ENCODE measurements around the gene CPNE4. TPM values are rescaled to one million over a fixed set of nuclear protein-coding genes. Genes with fewer than 3 reads are reported as not detected.

The CPNE4 gene
- total and polyA plus RNA-seq, 2 donors from 2014 or later = 0.79 to 1.2 TPM

- DNase-seq (no peak), FAIRE-seq (no peak)
- no peaks in the 10 kb centered on the region for H3K9me3 ChIP-seq (ENCODE audit: control insufficient read depth in 2 of 3, insufficient read depth in 1 of 3, low read length in 3 of 3)
- H3K27ac ChIP-seq (ENCODE audit: low read depth in 2 of 2, low read length in 2 of 2) = no peak overlapping the region
- no peak for TF ChIP-seq CTCF (IDR thresholded peaks at IDR 0.05; ENCODE audit: borderline replicate concordance, extremely low read depth, insufficient read depth)
- H3K9ac ChIP-seq (ENCODE audit: low read length in 3 of 3) = no peak overlapping the region
- no peaks in the 10 kb centered on the region for H3K4me1 ChIP-seq (ENCODE audit: control insufficient read depth in 2 of 3, insufficient read depth in 2 of 3, low read depth in 1 of 3, low read length in 3 of 3)
- intact Hi-C loops (cut with DNase I) = loop anchor here (10.0 kb wide), 1 partner anchor 241 kb away; the partner anchor contains the start of gene CPNE4
- H3K27me3 ChIP-seq (ENCODE audit: control insufficient read depth, insufficient read depth, low read length) = no peaks in the 10 kb centered on the region
- H3K4me3 ChIP-seq (ENCODE audit: low read length in 3 of 3) = no peak overlapping the region
- no peaks in the 10 kb centered on the region for H3K36me3 ChIP-seq (ENCODE audit: control insufficient read depth in 2 of 3, insufficient read depth in 3 of 3, low read length in 3 of 3)
Measured at GRCh38 chr3:131793870-131794269, 240.9 kb downstream of the CPNE4 start.

GRCh38 chr3:131789188-131789587 lies 245.6 kb downstream of the CPNE4 start:
- no peak for FAIRE-seq

GRCh38 chr3:131786386-131786785 lies 248.4 kb downstream of the CPNE4 start:
- FAIRE-seq (no peak), DNase-seq (no peak)
- Histone ChIP-seq H3K36me3 (ENCODE audit: control insufficient read depth in 2 of 3, insufficient read depth in 3 of 3, low read length in 3 of 3) (no peaks in the 10 kb centered on the region), H3K27me3 (ENCODE audit: control insufficient read depth, insufficient read depth, low read length) (no peaks in the 10 kb centered on the region), H3K27ac (ENCODE audit: low read depth in 2 of 2, low read length in 2 of 2) (no peak overlapping the region), H3K4me3 (ENCODE audit: low read length in 3 of 3) (no peak overlapping the region), H3K4me1 (ENCODE audit: control insufficient read depth in 2 of 3, insufficient read depth in 2 of 3, low read depth in 1 of 3, low read length in 3 of 3) (no peaks in the 10 kb centered on the region), H3K9me3 (ENCODE audit: control insufficient read depth in 2 of 3, insufficient read depth in 1 of 3, low read length in 3 of 3) (no peaks in the 10 kb centered on the region), H3K9ac (ENCODE audit: low read length in 3 of 3) (no peak overlapping the region)
- TF ChIP-seq CTCF (IDR thresholded peaks at IDR 0.05; ENCODE audit: borderline replicate concordance, extremely low read depth, insufficient read depth) = no peak
- intact Hi-C loops (cut with DNase I) = no loop called here

More at GRCh38 chr3:131789188-131789587, 245.6 kb downstream of the CPNE4 start:
- no peak overlapping the region for H3K27ac ChIP-seq (ENCODE audit: low read depth in 2 of 2, low read length in 2 of 2)
- H3K9ac ChIP-seq (ENCODE audit: low read length in 3 of 3) = no peak overlapping the region
- H3K4me3 ChIP-seq (ENCODE audit: low read length in 3 of 3) = no peak overlapping the region
- intact Hi-C loops (cut with DNase I) = no loop called here
- H3K9me3 ChIP-seq (ENCODE audit: control insufficient read depth in 2 of 3, insufficient read depth in 1 of 3, low read length in 3 of 3) = no peaks in the 10 kb centered on the region
- no peak for DNase-seq
- TF ChIP-seq CTCF (IDR thresholded peaks at IDR 0.05; ENCODE audit: borderline replicate concordance, extremely low read depth, insufficient read depth) = no peak
- no peaks in the 10 kb centered on the region for H3K4me1 ChIP-seq (ENCODE audit: control insufficient read depth in 2 of 3, insufficient read depth in 2 of 3, low read depth in 1 of 3, low read length in 3 of 3)
- H3K27me3 ChIP-seq (ENCODE audit: control insufficient read depth, insufficient read depth, low read length) = no peaks in the 10 kb centered on the region
- no peaks in the 10 kb centered on the region for H3K36me3 ChIP-seq (ENCODE audit: control insufficient read depth in 2 of 3, insufficient read depth in 3 of 3, low read length in 3 of 3)

- Histone ChIP-seq H3K27ac (ENCODE audit: low read depth in 2 of 2, low read length in 2 of 2) (no peak overlapping the region), H3K36me3 (ENCODE audit: control insufficient read depth in 2 of 3, insufficient read depth in 3 of 3, low read length in 3 of 3) (no peaks in the 10 kb centered on the region), H3K4me3 (ENCODE audit: low read length in 3 of 3) (no peak overlapping the region), H3K9ac (ENCODE audit: low read length in 3 of 3) (no peak overlapping the region), H3K4me1 (ENCODE audit: control insufficient read depth in 2 of 3, insufficient read depth in 2 of 3, low read depth in 1 of 3, low read length in 3 of 3) (no peaks in the 10 kb centered on the region), H3K9me3 (ENCODE audit: control insufficient read depth in 2 of 3, insufficient read depth in 1 of 3, low read length in 3 of 3) (peaks cover 0 to 4% (median 4%) of the 10 kb centered on the region in 3 donors), H3K27me3 (ENCODE audit: control insufficient read depth, insufficient read depth, low read length) (no peaks in the 10 kb centered on the region)
- intact Hi-C loops (cut with DNase I) = no loop called here
- TF ChIP-seq CTCF (IDR thresholded peaks at IDR 0.05; ENCODE audit: borderline replicate concordance, extremely low read depth, insufficient read depth) = no peak
- no peak for FAIRE-seq
- DNase-seq = no peak
Measured at GRCh38 chr3:131782751-131783150, 252.1 kb downstream of the CPNE4 start.

Data from kidney (tissue), 14 donors.